ENCODE data around the gene G3BP1. TPM values are rescaled to one million over a fixed set of nuclear protein-coding genes. Genes with fewer than 3 reads are reported as not detected.

G3BP1 gene
- total RNA-seq, 2 donors from 2014 or later, result 64.7 to 182 TPM

GRCh38 chr5:151733358-151734063 is 38.2 kb upstream of the G3BP1 start:
- Histone ChIP-seq H3K4me3 (no peak overlapping the region), H3K27me3 (replicated peaks; ENCODE audit: insufficient read depth) (no peaks in the 10 kb centered on the region), H3K4me1 (ENCODE audit: control insufficient read depth in 1 of 2, low read depth in 2 of 2) (peaks cover 2 to 5% of the 10 kb centered on the region in 2 donors), H3K9me3 (no peaks in the 10 kb centered on the region), H3K36me3 (no peaks in the 10 kb centered on the region), H3K27ac (no peak overlapping the region)
- ATAC-seq (ENCODE audit: insufficient number of reproducible peaks, low FRiP score, low read depth) (no peak), DNase-seq (ENCODE audit: low spot score) (no peak)
- TF ChIP-seq CTCF (IDR thresholded peaks at IDR 0.05), result no peak

- Histone ChIP-seq H3K4me1 (ENCODE audit: control insufficient read depth in 1 of 2, low read depth in 2 of 2) (peaks cover 2 to 9% of the 10 kb centered on the region in 2 donors), H3K9me3 (no peaks in the 10 kb centered on the region), H3K27ac (no peak overlapping the region), H3K4me3 (no peak overlapping the region), H3K36me3 (no peaks in the 10 kb centered on the region), H3K27me3 (replicated peaks; ENCODE audit: insufficient read depth) (no peaks in the 10 kb centered on the region)
- DNase-seq (ENCODE audit: low spot score) (no peak), ATAC-seq (ENCODE audit: insufficient number of reproducible peaks, low FRiP score, low read depth) (no peak)
- TF ChIP-seq CTCF (IDR thresholded peaks at IDR 0.05), result no peak
These were observed 37.7 kb upstream of the G3BP1 start for GRCh38 chr5:151734064-151734408.

- Histone ChIP-seq H3K9me3 (no peaks in the 10 kb centered on the region), H3K36me3 (no peaks in the 10 kb centered on the region), H3K27me3 (replicated peaks; ENCODE audit: insufficient read depth) (no peaks in the 10 kb centered on the region), H3K4me3 (no peak overlapping the region), H3K4me1 (ENCODE audit: control insufficient read depth in 1 of 2, low read depth in 2 of 2) (peaks cover 14 to 23% of the 10 kb centered on the region in 2 donors), H3K27ac (no peak overlapping the region)
- DNase-seq (ENCODE audit: low spot score) (no peak), ATAC-seq (ENCODE audit: insufficient number of reproducible peaks, low FRiP score, low read depth) (no peak)
- no peak for TF ChIP-seq CTCF (IDR thresholded peaks at IDR 0.05)
These were observed 36.1 kb upstream of the G3BP1 start for GRCh38 chr5:151735646-151736045.

GRCh38 chr5:151737431-151737830 is 34.3 kb upstream of the G3BP1 start:
- no peak overlapping the region for H3K27ac ChIP-seq
- ATAC-seq (ENCODE audit: insufficient number of reproducible peaks, low FRiP score, low read depth), result no peak

More at GRCh38 chr5:151737431-151737830, 34.3 kb upstream of the G3BP1 start:
- H3K36me3 ChIP-seq, result no peaks in the 10 kb centered on the region
- no peak for TF ChIP-seq CTCF (IDR thresholded peaks at IDR 0.05)
- peaks cover 28 to 41% of the 10 kb centered on the region in 2 donors for H3K4me1 ChIP-seq (ENCODE audit: control insufficient read depth in 1 of 2, low read depth in 2 of 2)
- H3K27me3 ChIP-seq (replicated peaks; ENCODE audit: insufficient read depth), result no peaks in the 10 kb centered on the region
- no peak overlapping the region for H3K4me3 ChIP-seq
- no peaks in the 10 kb centered on the region for H3K9me3 ChIP-seq
- no peak for DNase-seq (ENCODE audit: low spot score)

Data from thoracic aorta (tissue), 2 donors.